Right lung (tissue), 5 donors: ENCODE results near the gene PIGL. TPM values are rescaled to one million over a fixed set of nuclear protein-coding genes. Genes with fewer than 3 reads are reported as not detected.
A peak's percentile ranks its signal among the peaks of the same experiment; 100 is the strongest.

Source experiments
- DNase-seq, 2 donors: peaks; one replicate each; pipeline ENCODE4 v3.0.0-alpha.2; 2013
- polyA plus RNA-seq, 5 donors: library from polyadenylated mRNA; unstranded; fragments of 120-200 nt; gene quantifications; one replicate each; pipeline versions ENCODE4 v1.2.1 to v1.2.3, GENCODE V29; 2013; ENCODE audit warnings: inconsistent platforms in 1 of 5, low replicate concordance in 1 of 5; ENCODE audit not compliant: insufficient read length in 5 of 5, insufficient read depth in 1 of 5

The PIGL gene
- polyA plus RNA-seq, 5 donors = 31.9 to 54.8 (median 37.6) TPM

DNA sequence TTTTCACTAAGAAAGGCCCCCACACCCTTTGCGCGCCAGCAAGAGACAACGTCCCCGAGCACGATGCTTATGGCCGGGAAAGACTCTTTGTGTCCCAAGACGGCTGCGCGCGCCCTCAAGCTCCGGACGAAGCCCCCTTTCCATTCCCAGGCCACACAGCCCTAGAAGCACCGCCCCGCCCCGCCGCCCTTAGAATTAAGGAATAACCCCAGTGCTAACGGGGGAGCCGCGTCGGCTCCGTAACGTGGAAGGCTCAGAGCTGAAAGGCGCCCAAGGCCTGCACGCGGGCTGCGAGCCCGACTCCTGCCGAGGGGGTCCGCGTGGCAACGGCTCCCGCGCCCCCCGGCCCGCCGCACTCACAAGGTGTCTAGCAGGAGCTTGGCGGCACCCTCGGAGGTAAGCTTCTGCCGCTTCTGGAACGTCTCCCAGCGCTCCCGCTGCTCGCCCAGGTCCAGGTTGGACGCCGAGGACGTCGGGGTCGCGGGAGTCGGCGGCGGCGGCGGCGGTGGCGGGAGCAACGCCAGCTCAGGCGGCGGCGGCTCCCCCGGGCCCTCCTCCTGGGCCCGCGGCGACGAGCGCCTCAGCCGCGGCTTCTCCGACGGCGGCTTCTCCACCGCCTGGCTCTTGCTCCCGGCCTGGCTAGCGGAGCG is 135.8 kb downstream of the PIGL start:
- DNase-seq = peak; percentile 55 to 57

DNA sequence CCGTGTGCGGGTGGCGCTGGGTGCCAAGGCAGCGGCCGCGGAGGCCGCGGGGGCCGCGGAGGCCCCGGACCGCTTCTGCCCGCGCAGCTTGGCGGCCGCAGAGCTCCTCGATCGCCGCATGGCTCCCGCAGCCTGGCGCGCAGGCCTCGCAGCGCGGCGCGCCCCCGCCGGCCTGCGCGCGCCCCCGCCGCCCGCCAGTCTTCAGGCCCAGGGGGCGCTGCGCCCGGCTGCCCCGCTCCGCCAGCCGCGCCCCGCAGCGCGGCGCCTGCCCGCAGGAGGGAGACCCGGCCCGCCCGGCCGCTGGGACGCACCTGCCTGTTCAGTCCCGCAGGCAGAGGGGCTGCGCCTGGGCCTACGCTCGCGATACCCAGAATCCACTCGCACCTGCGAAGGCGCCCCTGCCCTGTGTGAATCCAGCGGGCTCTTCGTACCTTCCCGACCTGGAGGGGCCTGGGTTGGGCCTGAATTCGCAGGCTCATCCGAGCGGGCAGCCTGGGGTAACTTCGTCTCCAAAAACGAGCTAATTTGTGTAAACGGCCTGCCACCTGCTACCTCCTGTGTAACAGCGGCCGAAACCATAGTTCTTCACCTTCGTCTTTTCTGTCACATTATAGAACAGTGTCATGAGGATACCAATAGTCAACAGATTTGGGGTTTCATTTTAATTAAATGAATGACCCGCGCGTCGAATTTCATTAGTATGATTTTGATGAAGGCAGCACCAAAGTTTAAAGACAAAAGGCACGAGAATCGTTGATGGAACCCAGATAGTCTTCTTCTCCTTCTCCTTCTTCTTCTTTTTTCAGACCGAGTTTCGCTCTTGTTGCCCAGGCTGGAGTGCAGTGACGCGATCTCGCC is 136.5 kb downstream of the PIGL start, which contains the start of gene CENPV:
Gene CENPV (minus strand): TSS at position 153 of the 858 bp plus-strand sequence. CDS start 33 bp downstream, at position 120.
- DNase-seq = peak in 1 of 2 donors; percentile 50

DNA sequence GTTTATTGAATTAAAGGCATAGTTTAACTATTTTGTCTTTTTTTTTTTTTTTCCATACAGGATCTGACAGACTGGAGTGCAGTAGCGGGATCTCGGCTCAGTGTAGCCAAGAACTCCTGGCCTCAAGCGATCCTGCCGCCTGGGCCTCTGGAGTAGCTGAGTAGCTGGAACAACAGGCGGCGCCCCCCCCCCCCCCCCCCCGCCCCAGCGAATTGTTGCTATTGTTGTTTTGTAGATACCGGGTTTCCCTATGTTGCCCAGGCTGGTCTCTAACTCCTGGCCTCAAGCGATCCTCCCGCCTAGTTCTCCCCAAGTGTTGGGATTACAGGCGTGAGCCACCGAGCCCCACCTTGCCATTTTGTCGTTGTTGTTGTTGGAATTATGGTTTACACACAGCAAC is 137.6 kb downstream of the PIGL start:
- no peak for DNase-seq

DNA sequence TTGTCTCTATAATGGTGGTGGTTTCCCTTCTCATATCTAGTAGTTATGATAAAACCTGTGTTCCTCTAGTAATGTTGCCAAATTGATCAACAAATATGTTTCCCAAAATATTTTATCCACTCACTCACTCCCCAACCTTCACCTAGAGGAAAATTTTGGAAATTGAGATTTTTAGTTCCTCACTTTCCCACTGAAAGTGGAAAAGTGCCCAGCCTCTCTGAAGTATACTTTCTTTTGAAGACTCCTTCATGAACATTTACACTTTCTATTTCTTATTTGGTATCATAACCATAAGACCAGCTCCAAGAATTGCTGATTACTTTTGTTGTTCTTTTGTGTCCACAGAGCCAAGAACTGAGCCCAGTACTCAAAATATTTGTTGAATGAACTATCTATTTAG is 141.4 kb downstream of the PIGL start:
- DNase-seq = no peak

DNA sequence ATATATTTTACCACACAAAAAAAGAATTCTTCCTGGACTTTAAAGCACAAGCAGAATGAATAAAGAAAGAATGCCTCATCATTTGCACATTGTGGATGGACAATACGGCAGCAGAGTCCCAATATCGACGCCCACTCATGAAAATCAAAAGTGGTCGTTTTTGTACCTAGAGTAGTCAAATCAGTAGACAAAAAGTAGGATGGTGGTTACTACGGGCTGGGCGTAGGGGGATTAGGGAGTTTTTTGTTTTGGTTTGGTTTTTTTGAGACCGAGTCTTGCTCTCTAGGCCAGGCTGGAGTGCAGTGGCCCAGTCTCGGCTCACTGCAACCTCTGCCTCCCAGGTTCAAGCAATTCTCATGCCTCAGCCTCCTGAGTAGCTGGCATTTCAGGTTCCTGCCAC is 144.9 kb downstream of the PIGL start:
- no peak for DNase-seq

DNA sequence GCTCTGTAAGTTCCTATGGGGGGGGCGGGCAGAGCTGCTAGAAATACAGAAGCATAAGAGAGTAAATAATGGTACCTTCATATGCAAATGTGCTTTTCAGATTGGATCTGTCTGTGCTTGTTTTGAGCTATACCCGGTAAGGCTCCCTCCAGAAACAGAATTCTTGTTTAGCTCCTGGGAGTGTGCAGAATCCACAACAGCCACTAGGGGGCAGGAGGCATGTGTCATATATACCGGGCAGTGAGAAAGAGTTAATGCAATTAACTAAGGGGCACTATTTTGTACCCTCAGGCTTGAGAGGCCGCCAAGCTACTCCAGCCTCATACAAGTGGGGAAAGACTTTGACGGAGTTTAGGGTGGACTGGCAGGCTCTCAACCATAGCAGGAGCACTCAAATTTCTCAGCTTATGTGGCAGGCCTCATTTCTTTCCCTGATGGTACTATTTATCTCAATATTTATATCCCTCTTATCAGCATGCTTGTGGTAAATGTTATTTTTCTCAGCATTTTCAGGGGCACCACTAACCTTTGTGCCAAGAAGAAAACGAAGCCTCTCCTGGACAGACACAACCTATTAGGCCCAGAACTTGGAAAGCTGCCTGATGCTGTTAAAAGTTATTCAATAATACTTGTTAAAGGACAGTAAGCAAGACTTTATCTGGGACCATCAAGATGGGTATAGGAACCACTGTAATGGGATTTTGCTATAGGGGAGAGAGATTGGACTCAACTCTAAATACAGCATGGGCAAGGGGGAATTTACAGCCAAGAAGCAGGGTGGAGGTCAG is 146.9 kb downstream of the PIGL start:
- DNase-seq = peak in 1 of 2 donors; percentile 44

DNA sequence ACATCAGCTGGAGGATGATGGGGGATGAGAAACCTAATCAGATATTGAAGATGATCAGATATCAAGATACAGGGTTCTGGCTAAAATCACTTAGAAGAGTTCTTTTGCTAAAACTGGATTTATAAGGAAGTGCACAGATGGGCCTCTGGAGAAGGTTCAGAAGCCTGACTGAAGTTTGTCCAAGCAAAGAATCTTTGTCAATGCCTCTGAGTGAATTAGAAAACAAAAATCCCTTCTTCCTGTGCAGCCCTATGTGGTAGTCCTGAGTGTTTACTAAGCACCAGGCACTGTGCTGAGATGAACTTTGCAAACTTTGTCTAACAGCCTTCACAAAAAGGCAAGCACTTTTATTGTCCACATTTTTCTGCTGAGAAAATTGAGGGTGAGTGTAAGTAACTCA is 147.6 kb downstream of the PIGL start:
- DNase-seq = no peak

DNA sequence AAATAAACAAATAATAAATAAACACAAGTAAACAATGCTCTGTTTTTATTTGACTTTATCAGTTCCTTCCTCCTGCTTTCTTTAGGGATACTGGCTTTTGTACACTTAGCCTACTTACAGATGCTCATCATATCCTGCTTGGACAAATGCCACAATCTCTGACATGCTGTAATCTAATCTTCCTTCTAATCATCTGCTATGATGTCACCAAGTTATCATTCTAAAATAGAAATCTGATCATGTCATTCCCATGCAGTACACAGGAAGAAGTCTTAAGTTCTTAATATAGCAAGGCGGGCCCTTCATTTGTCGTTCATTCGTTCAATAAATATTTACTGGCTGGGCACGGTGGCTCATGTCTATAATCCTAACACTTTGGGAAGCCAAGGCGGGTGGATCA is 154.7 kb downstream of the PIGL start:
- DNase-seq = peak in 1 of 2 donors; percentile 38

DNA sequence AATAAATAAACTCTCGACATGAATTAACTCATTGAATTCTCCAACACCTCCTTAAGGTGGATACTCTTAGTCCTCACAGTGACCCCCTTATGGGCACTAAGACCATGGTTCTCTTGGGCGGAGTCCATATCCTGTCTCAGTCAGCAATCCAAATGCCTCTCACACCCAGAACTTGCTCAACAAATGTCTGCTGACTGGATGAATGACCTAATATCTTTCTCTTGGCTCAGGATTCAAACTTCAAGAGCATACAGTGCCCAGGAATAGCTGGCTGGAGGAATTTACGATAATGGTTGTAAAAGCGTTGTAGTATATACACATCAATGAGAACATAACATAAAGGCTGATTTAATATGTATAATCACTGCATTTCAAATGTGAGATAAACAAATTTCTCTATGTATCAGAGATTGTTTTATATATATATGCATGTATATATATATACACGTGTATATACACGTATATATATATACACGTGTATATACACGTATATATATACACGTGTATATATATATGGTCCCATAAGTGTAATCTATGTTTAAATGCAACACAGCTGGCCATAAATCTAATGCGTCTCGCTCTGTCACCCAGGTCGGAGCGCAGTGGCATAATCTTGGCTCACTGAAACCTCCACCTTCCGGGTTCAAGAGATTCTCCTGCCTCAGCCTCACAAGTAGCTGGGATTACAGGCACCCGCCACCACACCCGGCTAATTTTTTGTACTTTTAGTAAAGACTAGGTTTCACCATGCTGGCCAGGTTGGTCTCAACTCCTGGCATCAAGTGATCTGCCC is 157.3 kb downstream of the PIGL start:
- DNase-seq = peak in 1 of 2 donors; percentile 54

Other genes with a start within 250 kb of the PIGL start
- 10 to 100 TPM; 52.3 to 56.9 (median 52.4) TPM for gene ZSWIM7, start 217.5 kb upstream of the PIGL start, polyA plus RNA-seq
- 10 to 100 TPM; 54.1 to 65.6 (median 61.3) TPM for gene TTC19, start 217.4 kb upstream of the PIGL start, polyA plus RNA-seq
- gene NCOR1, start 1.7 kb upstream of the PIGL start, polyA plus RNA-seq = 100 to 1,000 TPM in 4 of 5 donors, 10 to 100 TPM in 1; 79.1 to 126 (median 110) TPM
- 10 to 100 TPM; 78.1 to 85.2 (median 80.7) TPM for gene CENPV, start 136.3 kb downstream of the PIGL start, polyA plus RNA-seq
- 1,000 to 10,000 TPM; 1,677 to 2,026 (median 1,915) TPM for gene UBB, start 163.9 kb downstream of the PIGL start, polyA plus RNA-seq
- 10 to 100 TPM in 2 of 5 donors, 1 to 10 TPM in 3; 8.5 to 13.6 (median 9.7) TPM for gene TRPV2, start 198.4 kb downstream of the PIGL start, polyA plus RNA-seq